Fibroblast of lung (primary cell): ENCODE data around the gene SYNDIG1L.

Source experiments
- CTCF ChIP-seq, 2 donors: IDR thresholded peaks in 1 of 2; conservative IDR thresholded peaks in 1 of 2; 1 replicate in 1 of 2; 2 replicates in 1 of 2; pipeline ENCODE4 v1.5.1; 2011 to 2012; ENCODE audit warnings: low read length in 2 of 2, control low read depth in 1 of 2, inconsistent platforms in 1 of 2, low read depth in 1 of 2, mild to moderate bottlenecking in 1 of 2
- EZH2 ChIP-seq: IDR thresholded peaks from 2 replicates; pipeline ENCODE4 v1.5.1; 2012; ENCODE audit warnings: low read length, control low read depth, mild to moderate bottlenecking; ENCODE audit errors: missing control alignments

- TF ChIP-seq CTCF (conservative IDR thresholded peaks at IDR 0.05 in 1 of 2, IDR thresholded peaks at IDR 0.05 in 1 of 2; ENCODE audit: low read depth in 1 of 2, low read length in 2 of 2) (no peak), EZH2 (no peak)
Observed at GRCh38 chr14:74444866-74445265, 18.9 kb upstream of the SYNDIG1L start.
